Activated CD4-positive, CD25-positive, alpha-beta regulatory T cell (primary cell): ENCODE measurements around the gene KCNC3.

ENCODE experiments used
- DNase-seq, 4 experiments: peaks; one replicate each; lab custom pipeline; 2025; lab: John Stamatoyannopoulos, UW

Gene KCNC3

GRCh38 chr19:50311723-50312635 is 17.2 kb downstream of the KCNC3 start:
- no peak for DNase-seq

- DNase-seq, result no peak
Measured at GRCh38 chr19:50310759-50311465, 18.3 kb downstream of the KCNC3 start.

GRCh38 chr19:50309396-50310125 is 19.6 kb downstream of the KCNC3 start:
- no peak for DNase-seq

- DNase-seq, result no peak
Measured at GRCh38 chr19:50308991-50309390, 20.2 kb downstream of the KCNC3 start.

GRCh38 chr19:50303558-50303957 is 25.6 kb downstream of the KCNC3 start:
- DNase-seq, result no peak

GRCh38 chr19:50301607-50301971 is 27.6 kb downstream of the KCNC3 start:
- no peak for DNase-seq

- DNase-seq, result no peak
Measured at GRCh38 chr19:50300814-50301606, 28.2 kb downstream of the KCNC3 start.

GRCh38 chr19:50300051-50300450 is 29.1 kb downstream of the KCNC3 start:
- no peak for DNase-seq

- no peak for DNase-seq
Measured at GRCh38 chr19:50293263-50294004, 35.7 kb downstream of the KCNC3 start.

- DNase-seq, result no peak
Measured at GRCh38 chr19:50292216-50292827, 36.9 kb downstream of the KCNC3 start.

- DNase-seq, result no peak
Measured at GRCh38 chr19:50290775-50291174, 38.4 kb downstream of the KCNC3 start.

- DNase-seq, result no peak
Measured at GRCh38 chr19:50290011-50290410, 39.2 kb downstream of the KCNC3 start.

GRCh38 chr19:50288954-50289353 is 40.2 kb downstream of the KCNC3 start:
- no peak for DNase-seq

GRCh38 chr19:50287331-50287730 is 41.8 kb downstream of the KCNC3 start:
- no peak for DNase-seq

GRCh38 chr19:50286443-50286842 is 42.7 kb downstream of the KCNC3 start:
- DNase-seq, result no peak

- DNase-seq, result no peak
Measured at GRCh38 chr19:50285833-50286232, 43.3 kb downstream of the KCNC3 start.

GRCh38 chr19:50281491-50281890 is 47.7 kb downstream of the KCNC3 start:
- no peak for DNase-seq

GRCh38 chr19:50280983-50281382 is 48.2 kb downstream of the KCNC3 start:
- no peak for DNase-seq

GRCh38 chr19:50280074-50280473 is 49.1 kb downstream of the KCNC3 start:
- no peak for DNase-seq

- DNase-seq, result no peak
Measured at GRCh38 chr19:50277966-50278580, 51.1 kb downstream of the KCNC3 start.
